Vagina (tissue), 2 donors: ENCODE measurements around the gene PARK7. TPM values are rescaled to one million over a fixed set of nuclear protein-coding genes. Genes with fewer than 3 reads are reported as not detected.

Experiments used
- DNase-seq, 2 donors: peaks; one replicate each; pipeline ENCODE4 v3.0.0-alpha.2; 2017; ENCODE audit errors: extremely low spot score in 2 of 2
- H3K27ac ChIP-seq: fragments of 200-600 bp; sonication (generic); one replicate; pipeline ENCODE4 v1.5.1; 2019
- H3K27me3 ChIP-seq: fragments of 200-600 bp; sonication (generic); one replicate; pipeline ENCODE4 v1.5.1; 2019
- H3K36me3 ChIP-seq, 2 donors: fragments of 200-600 bp; sonication (generic); one replicate each; pipeline ENCODE4 v1.5.1; 2017 to 2019
- H3K4me1 ChIP-seq: fragments of 200-600 bp; sonication (generic); one replicate; pipeline ENCODE4 v1.5.1; 2019
- H3K4me3 ChIP-seq, 2 donors: fragments of 200-600 bp; sonication (generic); 1 replicate in 1 of 2; 2 replicates in 1 of 2; pipeline ENCODE4 v1.5.1; 2016 to 2019
- H3K9me3 ChIP-seq: fragments of 200-600 bp; sonication (generic); one replicate; pipeline ENCODE4 v1.5.1; 2019
- POLR2A ChIP-seq, 2 donors: fragments of 450-650 bp; IDR thresholded peaks; one replicate each; pipeline ENCODE4 v1.6.1; 2017; ENCODE audit warnings: antibody characterized with exemption in 2 of 2, mild to moderate bottlenecking in 2 of 2, moderate library complexity in 2 of 2
- POLR2AphosphoS5 ChIP-seq, 2 donors: sonication (generic); formaldehyde crosslinking; IDR thresholded peaks; one replicate each; pipeline ENCODE4 v1.9.0; 2017; ENCODE audit warnings: antibody characterized with exemption in 2 of 2, mild to moderate bottlenecking in 2 of 2, low read depth in 1 of 2; ENCODE audit not compliant: insufficient read depth in 1 of 2
- intact Hi-C: fragments of 100-400 bp; cut with DNase I; formaldehyde crosslinking; loops from one replicate; pipeline ENCODE4 v1.15.1; 2023
- small RNA-seq: library from RNA; depleted of rRNA; stranded (forward); fragments of <200 nt; gene quantifications from one replicate; pipeline ENCODE3, GENCODE V24; 2016
- total RNA-seq: library from RNA; depleted of rRNA; stranded (reverse); fragments of >200 nt; gene quantifications from one replicate; pipeline ENCODE4 v1.2.3, GENCODE V29; 2016
- TF ChIP-seq, protein P1 (sequence below), 3 experiments: fragments of 450-650 bp in 2 of 3; fragments of 200-600 bp in 1 of 3; sonication (generic) in 1 of 3; IDR thresholded peaks; one replicate each; pipeline ENCODE4 v1.5.1; 2017 to 2019; ENCODE audit warnings: antibody characterized with exemption in 3 of 3, mild to moderate bottlenecking in 2 of 3, moderate library complexity in 2 of 3

The PARK7 gene
- total RNA-seq, 1 donor from 2014 or later: 119 TPM

DNA sequence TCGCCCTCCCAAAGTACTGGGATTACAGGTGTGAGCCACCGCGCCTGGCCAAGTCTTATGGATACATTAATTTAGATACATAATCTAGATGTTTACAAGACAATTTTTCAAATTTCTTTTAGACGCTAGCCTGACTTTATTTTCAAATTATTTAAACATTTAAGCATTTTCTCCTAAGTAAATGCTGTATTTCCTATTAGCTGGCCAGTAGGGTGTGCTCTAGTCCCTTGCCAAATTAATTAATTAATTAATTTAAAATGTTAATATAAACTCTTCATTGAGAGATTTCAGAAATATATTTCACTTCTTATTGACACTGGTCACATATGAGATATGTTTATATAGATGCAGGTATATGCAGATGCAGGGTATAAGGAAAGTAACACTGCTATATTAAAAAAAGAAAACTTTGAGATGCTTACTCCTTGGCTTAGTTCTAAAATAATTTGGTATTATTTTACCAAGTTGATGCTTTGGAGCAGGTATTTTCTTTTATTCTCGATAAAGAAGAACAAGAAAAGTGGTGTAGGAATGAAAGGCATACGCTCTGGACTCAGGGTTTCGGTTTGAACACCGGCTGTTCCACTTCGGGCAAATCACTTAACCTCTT, 69.8 kb downstream of the PARK7 start:
- Histone ChIP-seq H3K27ac (no peak overlapping the region), H3K27me3 (no peaks in the 10 kb centered on the region), H3K4me3 (no peak overlapping the region), H3K4me1 (peaks cover 25% of the 10 kb centered on the region), H3K36me3 (no peaks in the 10 kb centered on the region), H3K9me3 (no peaks in the 10 kb centered on the region)
- intact Hi-C loops: loop anchor here (5.0 to 10.0 kb wide), 2 partner anchors 84 to 206 kb away; no protein-coding TSS in a partner anchor
- no peak for DNase-seq
- TF ChIP-seq POLR2A (IDR thresholded peaks at IDR 0.05) (no peak), POLR2AphosphoS5 (IDR thresholded peaks at IDR 0.05; ENCODE audit: insufficient read depth in 1 of 2, low read depth in 1 of 2) (peak in 1 of 2 donors; percentile 55)
- TF ChIP-seq, protein P1, sequence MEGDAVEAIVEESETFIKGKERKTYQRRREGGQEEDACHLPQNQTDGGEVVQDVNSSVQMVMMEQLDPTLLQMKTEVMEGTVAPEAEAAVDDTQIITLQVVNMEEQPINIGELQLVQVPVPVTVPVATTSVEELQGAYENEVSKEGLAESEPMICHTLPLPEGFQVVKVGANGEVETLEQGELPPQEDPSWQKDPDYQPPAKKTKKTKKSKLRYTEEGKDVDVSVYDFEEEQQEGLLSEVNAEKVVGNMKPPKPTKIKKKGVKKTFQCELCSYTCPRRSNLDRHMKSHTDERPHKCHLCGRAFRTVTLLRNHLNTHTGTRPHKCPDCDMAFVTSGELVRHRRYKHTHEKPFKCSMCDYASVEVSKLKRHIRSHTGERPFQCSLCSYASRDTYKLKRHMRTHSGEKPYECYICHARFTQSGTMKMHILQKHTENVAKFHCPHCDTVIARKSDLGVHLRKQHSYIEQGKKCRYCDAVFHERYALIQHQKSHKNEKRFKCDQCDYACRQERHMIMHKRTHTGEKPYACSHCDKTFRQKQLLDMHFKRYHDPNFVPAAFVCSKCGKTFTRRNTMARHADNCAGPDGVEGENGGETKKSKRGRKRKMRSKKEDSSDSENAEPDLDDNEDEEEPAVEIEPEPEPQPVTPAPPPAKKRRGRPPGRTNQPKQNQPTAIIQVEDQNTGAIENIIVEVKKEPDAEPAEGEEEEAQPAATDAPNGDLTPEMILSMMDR (IDR thresholded peaks at IDR 0.05): peak; percentile 34 to 69 (median 63)

DNA sequence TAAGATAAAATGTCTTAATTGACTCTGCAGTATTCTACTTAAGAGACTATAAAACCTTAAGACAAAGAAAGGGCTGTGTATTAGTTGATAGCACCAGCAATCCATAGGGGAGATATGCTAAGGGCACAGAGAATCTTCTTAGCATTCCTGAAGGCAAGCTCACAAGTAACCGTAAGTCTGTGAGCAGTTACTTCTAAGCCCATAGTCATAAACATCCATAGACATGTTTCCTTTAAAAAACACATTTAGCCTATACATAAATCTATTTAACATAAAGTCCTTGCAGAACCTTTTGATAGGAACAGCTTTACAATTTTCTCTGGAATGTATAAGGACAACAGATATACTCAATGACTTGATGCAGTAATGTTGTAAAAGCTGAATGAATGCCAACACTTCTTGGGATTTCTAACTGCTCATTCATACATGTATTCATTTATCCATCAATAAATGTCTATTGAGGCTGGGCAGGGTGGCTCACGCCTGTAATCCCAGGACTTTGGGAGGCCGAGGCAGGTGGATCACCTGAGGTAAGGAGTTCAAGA, 70.9 kb downstream of the PARK7 start:
- DNase-seq: no peak
- H3K4me1 ChIP-seq: peaks cover 13% of the 10 kb centered on the region
- intact Hi-C loops: loop anchor here (5.0 to 10.0 kb wide), 2 partner anchors 82 to 205 kb away; no protein-coding TSS in a partner anchor
- no peaks in the 10 kb centered on the region for H3K36me3 ChIP-seq
- H3K27me3 ChIP-seq: no peaks in the 10 kb centered on the region
- no peak overlapping the region for H3K4me3 ChIP-seq
- no peak for TF ChIP-seq POLR2A (IDR thresholded peaks at IDR 0.05)
- TF ChIP-seq POLR2AphosphoS5 (IDR thresholded peaks at IDR 0.05; ENCODE audit: insufficient read depth in 1 of 2, low read depth in 1 of 2): no peak
- TF ChIP-seq, protein P1 (IDR thresholded peaks at IDR 0.05): no peak
- no peaks in the 10 kb centered on the region for H3K9me3 ChIP-seq
- no peak overlapping the region for H3K27ac ChIP-seq

DNA sequence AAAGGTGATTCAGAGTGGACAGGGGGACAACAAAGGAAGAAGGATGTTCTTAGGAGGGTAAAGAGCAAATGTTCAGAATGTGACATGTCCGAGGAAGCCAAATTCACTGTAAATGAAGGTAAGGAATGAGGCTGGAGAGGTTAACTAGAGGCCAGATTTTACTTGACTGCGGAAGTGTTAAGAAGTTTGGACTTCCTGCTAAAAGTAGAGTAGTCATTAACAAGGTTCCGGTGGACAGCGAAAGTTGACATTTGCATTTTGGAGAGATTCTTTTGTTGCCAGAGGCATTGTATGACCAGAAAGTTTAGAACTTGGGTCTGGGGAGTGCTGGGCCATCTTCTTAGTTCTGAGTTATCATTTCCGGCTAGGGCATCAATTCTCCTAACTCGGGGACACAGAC, 71.8 kb downstream of the PARK7 start:
- intact Hi-C loops: loop anchor here (5.0 to 10.0 kb wide), 2 partner anchors 81 to 204 kb away; no protein-coding TSS in a partner anchor
- no peak for DNase-seq
- Histone ChIP-seq H3K4me1 (peaks cover 5% of the 10 kb centered on the region), H3K27ac (no peak overlapping the region), H3K9me3 (no peaks in the 10 kb centered on the region), H3K27me3 (no peaks in the 10 kb centered on the region), H3K36me3 (no peaks in the 10 kb centered on the region), H3K4me3 (no peak overlapping the region)
- TF ChIP-seq POLR2A (IDR thresholded peaks at IDR 0.05) (no peak), POLR2AphosphoS5 (IDR thresholded peaks at IDR 0.05; ENCODE audit: insufficient read depth in 1 of 2, low read depth in 1 of 2) (no peak)
- TF ChIP-seq, protein P1 (IDR thresholded peaks at IDR 0.05): no peak

Small RNAs within 50 kb of the gene (small RNA-seq; reads per million reads assigned to genes)
- not detected for gene RF00019

Other genes with a start within 250 kb of the PARK7 start
- 59.2 TPM for gene VAMP3, start 190.4 kb upstream of the PARK7 start, total RNA-seq
- gene PER3, start 177.4 kb upstream of the PARK7 start, total RNA-seq: 24.6 TPM
- gene UTS2, start 108.6 kb upstream of the PARK7 start, total RNA-seq: 5.4 TPM
- gene TNFRSF9, start 20.9 kb upstream of the PARK7 start, total RNA-seq: not detected
- gene ERRFI1, start 64.6 kb downstream of the PARK7 start, total RNA-seq: 160 TPM